Cerebellar nuclear complex (tissue), 1 donor: ENCODE results near the gene DNHD1.
"Not testable (repeated sequence)": the region's sequence is repeated elsewhere in the genome, so short reads cannot be mapped to it uniquely, and the experiment has no call there.

Experiments
- DNase-seq, 2 experiments: peaks; one replicate each; lab custom pipeline; 2025; lab: John Stamatoyannopoulos, UW

DNHD1 gene

GRCh38 chr11:6480299-6480914 is 16.7 kb upstream of the DNHD1 start:
- DNase-seq, result no peak

- peak; percentile 92 to 94 for DNase-seq
These were observed 15.8 kb upstream of the DNHD1 start, which contains the start of the genes ARFIP2 and TIMM10B for GRCh38 chr11:6481012-6481923. TSS of gene ARFIP2 (minus strand) at chr11:6481331. CDS start at chr11:6480421, 910 bp downstream. TSS of gene TIMM10B (plus strand) at chr11:6481501. CDS start at chr11:6481517, 16 bp downstream.

GRCh38 chr11:6481924-6482275 is 15.2 kb upstream of the DNHD1 start:
- no peak for DNase-seq

GRCh38 chr11:6482441-6482840 is 14.6 kb upstream of the DNHD1 start:
- no peak for DNase-seq

- no peak for DNase-seq
These were observed 14.1 kb upstream of the DNHD1 start for GRCh38 chr11:6483015-6483414.

GRCh38 chr11:6485661-6486060 is 11.4 kb upstream of the DNHD1 start:
- no peak for DNase-seq

- DNase-seq, result no peak
These were observed 10.8 kb upstream of the DNHD1 start for GRCh38 chr11:6486256-6486655.

- DNase-seq, result no peak
These were observed 10.1 kb upstream of the DNHD1 start for GRCh38 chr11:6486938-6487337.

GRCh38 chr11:6488342-6488741 is 8.7 kb upstream of the DNHD1 start:
- no peak for DNase-seq

- no peak for DNase-seq
These were observed 8.3 kb upstream of the DNHD1 start for GRCh38 chr11:6488821-6489220.

GRCh38 chr11:6489306-6489705 is 7.8 kb upstream of the DNHD1 start:
- no peak for DNase-seq

- DNase-seq, result no peak
These were observed 1.0 kb downstream of the DNHD1 start for GRCh38 chr11:6498121-6498520.

GRCh38 chr11:6498544-6498943 is 1.5 kb downstream of the DNHD1 start:
- DNase-seq, result no peak

GRCh38 chr11:6502382-6502781 is 5.3 kb downstream of the DNHD1 start:
- no peak for DNase-seq

GRCh38 chr11:6504166-6504565 is 7.1 kb downstream of the DNHD1 start:
- no peak for DNase-seq

GRCh38 chr11:6505577-6506240 is 8.6 kb downstream of the DNHD1 start:
- no peak for DNase-seq

- DNase-seq, result no peak
These were observed 19.8 kb downstream of the DNHD1 start for GRCh38 chr11:6516865-6517264.

GRCh38 chr11:6520265-6520664 is 23.2 kb downstream of the DNHD1 start:
- no peak for DNase-seq

GRCh38 chr11:6521946-6522345 is 24.9 kb downstream of the DNHD1 start:
- not testable (repeated sequence) for DNase-seq

GRCh38 chr11:6523253-6523652 is 26.2 kb downstream of the DNHD1 start:
- no peak for DNase-seq

GRCh38 chr11:6526411-6527135 is 29.5 kb downstream of the DNHD1 start:
- no peak for DNase-seq

- DNase-seq, result no peak
These were observed 32.2 kb downstream of the DNHD1 start for GRCh38 chr11:6529266-6529665.
